SH-SY5Y (cell line): Measurements from ENCODE around the gene GIPC3.

ENCODE experiments used
- GATA2 ChIP-seq: IDR thresholded peaks from 2 replicates; pipeline ENCODE4 v1.6.1; 2011; ENCODE audit warnings: mild to moderate bottlenecking, low read depth, low read length
- GATA3 ChIP-seq: IDR thresholded peaks from 2 replicates; pipeline ENCODE4 v1.6.1; 2011; ENCODE audit warnings: low read depth, mild to moderate bottlenecking, low read length, moderate library complexity

- TF ChIP-seq GATA2: no peak
- TF ChIP-seq GATA3: no peak
Observed at GRCh38 chr19:3642296-3642695, 57.0 kb downstream of the GIPC3 start.
